ENCODE data around the gene RNF145.

- TF ChIP-seq EZH2 (IDR thresholded peaks at IDR 0.05; ENCODE audit: borderline replicate concordance, insufficient read depth, low read depth, low read length, poor library complexity, severe bottlenecking), result no peak
- TF ChIP-seq CTCF (IDR thresholded peaks at IDR 0.05), result no peak
Observed at GRCh38 chr5:159199225-159199624, 10.1 kb downstream of the RNF145 start.
